Measurements from ENCODE around the gene COP1. TPM values are rescaled to one million over a fixed set of nuclear protein-coding genes. Genes with fewer than 3 reads are reported as not detected.

Gene COP1
- total and polyA plus RNA-seq, 2 of the 13 experiments (the other 11 are each of a cell fraction or from before 2014, with no cell fraction given), result 20.5 to 51.3 TPM

- intact Hi-C loops (cut with micrococcal nuclease; ENCODE audit: unreplicated experiment), result no loop called here
- BruUV-seq (replicated peaks), result no TSS peak
- Histone ChIP-seq H3K79me2 (ENCODE audit: insufficient read depth, low read length) (peaks cover 61% of the 10 kb centered on the region), H3K4me3 (replicated peaks in 1 of 3; ENCODE audit: insufficient read depth in 1 of 3, low read depth in 2 of 3, low read length in 3 of 3) (no peak overlapping the region), H3K4me2 (ENCODE audit: low read depth, low read length) (no peak overlapping the region), H2AFZ (ENCODE audit: low read length) (no peak overlapping the region), H3K36me3 (replicated peaks in 1 of 2; ENCODE audit: control insufficient read depth in 1 of 2, insufficient read depth in 2 of 2, low read length in 2 of 2) (peaks cover 2 to 5% of the 10 kb centered on the region in 2 experiments; a peak in 1 of 5 replicates), H3K4me1 (ENCODE audit: insufficient read depth, low read length) (peaks cover 10% of the 10 kb centered on the region; the same call in 1 of the 2 replicates), H3K27ac (ENCODE audit: extremely low read length, insufficient read depth, low read length) (no peak overlapping the region), H3K9me3 (ENCODE audit: low read length) (0 out of 2 replicates have a peak, but pooled peaks cover 3% of the 10 kb centered on the region), H3K27me3 (ENCODE audit: control insufficient read depth in 1 of 2, insufficient read depth in 2 of 2, low read length in 2 of 2) (no peaks in the 10 kb centered on the region), H3K9ac (ENCODE audit: insufficient read depth, low read depth, low read length) (no peak overlapping the region), H4K20me1 (ENCODE audit: insufficient read depth, low read length) (no peaks in the 10 kb centered on the region)
- DNase-seq (ENCODE audit: low spot score) (no peak), ATAC-seq (no peak), FAIRE-seq (no peak)
- TF ChIP-seq ZNF879 (CRISPR knock-in tag; IDR thresholded peaks at IDR 0.05) (no peak), ZBTB7A (CRISPR knock-in tag; IDR thresholded peaks at IDR 0.05) (no peak), ZNF652 (CRISPR knock-in tag; IDR thresholded peaks at IDR 0.05; ENCODE audit: borderline replicate concordance, low read depth) (peak; percentile 70; the same call in 1 of the 2 replicates), ZNF512B (CRISPR knock-in tag; IDR thresholded peaks at IDR 0.05; ENCODE audit: borderline replicate concordance) (no peak)
- POLR2A ChIA-PET, result no interaction called here
- in situ Hi-C loops (cut with HindIII; ENCODE audit: extremely low pct_ligation_motif_present, low pct_unique_long_range_greater_than_20kb), result no loop called here
- CTCF ChIA-PET (ENCODE audit: low intra/inter-chr PET ratio, low total read pairs), result interaction anchor here (0.6 kb wide), 1 partner anchor 10 kb away, joined by 3 read pairs; no protein-coding TSS in a partner anchor
- WGBS (ENCODE audit: low lambda C conversion rate), result 100% methylated on average over 1 of the region's 1 CpG
These were observed 65.6 kb downstream of the COP1 start for GRCh38 chr1:176141449-176141848.

GRCh38 chr1:176136891-176137290 lies 70.2 kb downstream of the COP1 start:
- no peak overlapping the region for H2AFZ ChIP-seq (ENCODE audit: low read length)
- ATAC-seq, result no peak
- H3K9me3 ChIP-seq (ENCODE audit: low read length), result no peaks in the 10 kb centered on the region
- no peak for DNase-seq (ENCODE audit: low spot score)
- BruUV-seq (replicated peaks), result no TSS peak
- intact Hi-C loops (cut with micrococcal nuclease; ENCODE audit: unreplicated experiment) (loop anchor here (5.0 kb wide), 1 partner anchor 70 kb away; the partner anchor contains the start of gene COP1), in situ Hi-C loops (cut with HindIII; ENCODE audit: extremely low pct_ligation_motif_present, low pct_unique_long_range_greater_than_20kb) (no loop called here)
- H3K9ac ChIP-seq (ENCODE audit: insufficient read depth, low read depth, low read length), result no peak overlapping the region
- no peak for TF ChIP-seq ZNF225 (CRISPR knock-in tag; IDR thresholded peaks at IDR 0.05)
- TF ChIP-seq RBM39 (IDR thresholded peaks at IDR 0.05; ENCODE audit: low read depth, low read length, poor library complexity, severe bottlenecking), result no peak
- TF ChIP-seq RORA (CRISPR knock-in tag; IDR thresholded peaks at IDR 0.05), result no peak
- TF ChIP-seq SIX1 (CRISPR knock-in tag; IDR thresholded peaks at IDR 0.05; ENCODE audit: borderline replicate concordance), result no peak
- TF ChIP-seq ZFP36L2 (CRISPR knock-in tag; IDR thresholded peaks at IDR 0.05), result no peak
- no peak for TF ChIP-seq FOXJ3 (CRISPR knock-in tag; IDR thresholded peaks at IDR 0.05; ENCODE audit: borderline replicate concordance)
- no peak for TF ChIP-seq HNRNPH1 (optimal IDR thresholded peaks at IDR 0.05; ENCODE audit: low read depth, low read length)
- whole genome bisulfite sequencing (ENCODE audit: low lambda C conversion rate), result 100% methylated on average over 3 of the region's 3 CpGs
- H3K27me3 ChIP-seq (ENCODE audit: control insufficient read depth in 1 of 2, insufficient read depth in 2 of 2, low read length in 2 of 2), result no peaks in the 10 kb centered on the region
- H3K36me3 ChIP-seq (replicated peaks in 1 of 2; ENCODE audit: control insufficient read depth in 1 of 2, insufficient read depth in 2 of 2, low read length in 2 of 2), result no peaks in the 10 kb centered on the region; a peak in 1 of 5 replicates
- POLR2A ChIA-PET, result no interaction called here
- no peak overlapping the region for H3K4me2 ChIP-seq (ENCODE audit: low read depth, low read length)
- peaks cover 38% of the 10 kb centered on the region for H3K79me2 ChIP-seq (ENCODE audit: insufficient read depth, low read length)
- H4K20me1 ChIP-seq (ENCODE audit: insufficient read depth, low read length), result no peaks in the 10 kb centered on the region
- CTCF ChIA-PET (ENCODE audit: low intra/inter-chr PET ratio, low total read pairs), result no interaction called here
- no peak overlapping the region for H3K4me3 ChIP-seq (replicated peaks in 1 of 3; ENCODE audit: insufficient read depth in 1 of 3, low read depth in 2 of 3, low read length in 3 of 3)
- H3K27ac ChIP-seq (ENCODE audit: extremely low read length, insufficient read depth, low read length), result no peak overlapping the region
- no peak for FAIRE-seq
- H3K4me1 ChIP-seq (ENCODE audit: insufficient read depth, low read length), result peaks cover 10% of the 10 kb centered on the region; the same call in 1 of the 2 replicates

All from HepG2 (cell line).